Fibroblast of peridontal ligament (primary cell): ENCODE measurements around the gene JADE3.
"Not testable (repeated sequence)": the region's sequence is repeated elsewhere in the genome, so short reads cannot be mapped to it uniquely, and the experiment has no call there.

Experiments
- DNase-seq: peaks from one replicate; pipeline ENCODE4 v3.0.0-alpha.2; 2010; ENCODE audit errors: extremely low read depth

Gene JADE3

DNA sequence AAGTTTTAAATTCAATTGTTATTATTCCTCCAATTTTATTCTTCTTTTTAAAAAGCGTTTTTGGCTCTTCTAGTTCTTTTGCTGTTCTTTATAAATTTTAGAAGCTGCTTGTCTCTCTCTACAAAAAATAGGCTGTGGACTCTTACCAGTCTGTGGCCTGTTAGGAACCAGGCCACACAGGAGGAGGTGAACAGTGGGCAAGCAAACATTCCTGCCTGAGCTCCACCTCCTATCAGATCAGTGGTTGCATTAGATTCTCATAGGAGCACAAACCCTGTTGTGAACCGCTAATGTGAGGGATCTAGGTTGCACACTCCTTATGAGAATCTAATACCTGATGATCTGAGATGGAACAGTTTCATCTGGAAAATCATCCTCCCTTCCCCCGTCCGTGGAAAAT is 23.1 kb downstream of the JADE3 start:
- no peak for DNase-seq

DNA sequence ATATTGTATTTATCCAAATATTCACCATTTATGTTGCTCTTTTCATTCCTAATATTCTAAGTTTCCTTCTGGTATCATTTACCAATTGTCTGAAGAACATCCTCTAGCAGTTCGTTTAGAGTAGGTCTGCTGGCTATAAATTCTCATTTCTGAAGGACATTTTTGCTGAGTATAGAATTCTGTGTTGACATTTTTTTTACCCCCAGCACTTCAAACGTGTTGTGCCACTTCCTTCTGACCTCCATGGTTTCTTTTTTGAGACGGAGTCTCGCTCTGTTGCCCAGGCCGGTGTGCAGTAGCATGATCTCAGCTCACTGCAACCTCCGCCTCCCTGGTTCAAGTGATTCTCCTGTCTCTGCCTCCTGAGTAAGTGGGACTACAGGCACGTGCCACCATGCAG is 26.4 kb downstream of the JADE3 start:
- no peak for DNase-seq

DNA sequence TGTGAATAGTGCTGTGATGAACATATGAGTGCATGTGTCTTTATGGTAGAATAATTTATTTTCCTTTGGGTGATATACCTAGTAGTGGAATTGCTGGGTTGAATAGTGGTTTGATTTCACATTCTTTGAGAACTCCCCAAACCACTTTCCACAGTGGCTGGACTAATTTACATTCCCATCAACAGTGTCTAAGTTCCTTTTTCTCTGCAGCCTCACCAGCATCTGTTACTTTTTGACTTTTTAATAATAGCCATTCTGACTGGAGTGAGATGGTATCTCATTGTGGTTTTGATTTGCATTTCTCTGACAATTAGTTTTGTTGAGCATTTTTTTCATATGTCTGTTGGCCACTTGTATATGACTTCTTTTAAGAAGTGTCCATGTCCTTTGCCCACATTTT is 29.1 kb downstream of the JADE3 start:
- peak; percentile 16 for DNase-seq

DNA sequence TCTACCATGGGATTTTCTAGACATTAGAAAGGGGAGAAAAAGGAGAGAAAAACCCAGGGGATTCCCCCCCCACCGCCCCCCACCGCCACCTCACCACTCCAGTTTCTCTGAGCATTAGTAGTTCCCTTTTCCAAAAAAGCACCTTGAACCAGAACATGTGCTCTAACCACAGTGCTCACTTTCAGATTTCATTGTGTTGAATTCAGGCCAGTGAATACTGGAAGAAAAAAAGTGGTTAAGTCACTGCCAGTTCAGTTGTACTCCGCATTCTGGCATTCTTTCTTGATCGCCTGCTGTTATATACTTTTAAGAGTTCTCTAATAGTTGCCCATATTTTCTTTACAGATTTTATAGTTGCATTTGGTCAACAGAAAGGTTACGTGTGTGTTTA is 40.9 kb downstream of the JADE3 start:
- no peak for DNase-seq

DNA sequence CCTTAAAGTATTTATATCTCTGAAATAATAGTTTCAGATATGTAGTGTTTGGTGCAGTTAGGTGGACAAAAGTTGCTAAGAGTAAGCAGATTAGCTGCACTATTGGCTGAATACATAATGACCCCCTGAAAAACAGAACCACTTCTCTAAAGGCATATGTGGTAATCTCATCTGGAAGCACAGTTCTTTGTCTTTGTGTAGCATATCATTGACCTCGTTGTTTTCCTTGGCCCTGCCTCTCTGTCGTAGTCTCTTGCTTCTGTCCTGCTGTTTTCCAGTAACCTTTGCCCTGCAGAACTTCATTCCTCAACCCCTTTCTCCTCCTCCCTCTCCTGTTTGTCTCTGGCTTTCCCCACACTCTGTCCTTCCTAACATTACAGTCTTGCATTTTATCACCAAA is 41.4 kb downstream of the JADE3 start:
- no peak for DNase-seq

DNA sequence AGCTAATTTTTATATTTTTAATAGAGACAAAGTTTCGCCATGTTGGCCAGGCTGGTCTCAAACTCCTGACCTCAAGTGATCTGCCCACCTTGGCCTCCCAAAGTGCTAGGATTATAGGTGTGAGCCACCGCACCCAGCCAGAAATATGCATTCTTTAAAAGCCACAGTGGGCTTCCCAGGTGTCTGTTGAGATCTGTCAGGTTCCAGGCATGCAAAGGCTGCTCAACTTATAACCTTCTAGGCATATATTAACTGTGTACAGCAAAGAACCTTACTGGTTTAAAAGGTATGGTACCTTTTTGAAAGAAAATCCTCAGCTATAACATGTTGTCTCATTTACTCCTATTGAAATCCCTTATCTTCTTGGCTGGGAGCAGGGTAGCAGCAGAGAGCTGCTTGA is 42.5 kb downstream of the JADE3 start:
- DNase-seq: no peak

DNA sequence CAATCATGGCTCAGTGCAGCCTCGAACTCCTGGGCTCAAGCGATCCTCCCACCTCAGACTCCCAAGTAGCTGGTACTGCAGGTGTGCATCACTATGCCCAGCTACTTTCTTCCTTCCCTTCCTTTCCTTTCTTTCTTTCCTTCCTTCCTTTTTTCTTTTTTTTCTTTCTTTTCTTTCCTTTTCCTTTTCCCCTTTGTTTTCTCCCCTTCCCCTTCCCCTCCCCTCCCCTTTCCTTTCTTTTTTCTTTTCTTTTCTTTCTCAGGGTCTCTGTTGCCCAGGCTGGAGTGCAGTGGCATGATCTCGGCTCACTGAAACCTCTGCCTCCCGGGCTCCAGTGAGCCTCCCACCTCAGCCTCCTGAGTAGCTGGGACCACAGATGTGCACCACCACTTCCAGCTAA is 44.4 kb downstream of the JADE3 start:
- not testable (repeated sequence) for DNase-seq

DNA sequence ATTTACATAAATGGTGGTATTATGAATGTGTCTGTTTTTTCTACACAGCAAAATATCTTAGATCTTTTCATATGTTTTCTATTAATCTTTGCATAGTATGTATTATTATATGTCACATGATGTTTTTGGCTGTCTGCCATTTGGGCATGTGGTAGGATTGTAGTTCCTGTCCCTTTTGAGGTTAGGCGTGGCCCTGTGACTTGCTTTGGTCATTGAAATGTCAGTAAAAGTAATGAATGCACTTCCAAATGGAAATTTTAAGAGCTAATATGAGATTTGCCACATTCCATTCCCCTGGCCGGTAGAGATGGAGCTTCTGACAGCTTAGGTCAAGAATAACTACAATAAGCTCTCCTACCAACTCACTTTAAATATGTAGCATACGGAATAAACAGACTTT is 45.1 kb downstream of the JADE3 start:
- DNase-seq: no peak

DNA sequence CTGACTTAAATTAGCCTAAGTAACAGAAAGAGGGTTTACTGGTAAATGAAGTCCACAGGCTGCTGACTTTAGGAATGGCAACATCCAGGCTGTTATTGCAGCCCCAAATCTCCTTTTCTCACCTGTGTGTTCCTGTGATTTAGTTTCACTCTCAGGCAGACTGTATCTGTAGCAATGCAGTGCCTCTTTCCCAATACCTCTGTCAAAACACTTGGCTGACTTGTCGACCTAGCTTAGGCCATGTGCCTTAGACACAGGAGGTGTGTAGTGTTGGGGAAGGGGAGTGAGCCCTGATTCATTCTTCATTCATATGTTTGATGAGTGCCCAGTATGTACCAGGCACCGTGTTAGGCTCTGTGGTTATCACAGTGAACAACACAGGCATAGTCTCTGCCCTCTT is 46.9 kb downstream of the JADE3 start:
- DNase-seq: no peak

DNA sequence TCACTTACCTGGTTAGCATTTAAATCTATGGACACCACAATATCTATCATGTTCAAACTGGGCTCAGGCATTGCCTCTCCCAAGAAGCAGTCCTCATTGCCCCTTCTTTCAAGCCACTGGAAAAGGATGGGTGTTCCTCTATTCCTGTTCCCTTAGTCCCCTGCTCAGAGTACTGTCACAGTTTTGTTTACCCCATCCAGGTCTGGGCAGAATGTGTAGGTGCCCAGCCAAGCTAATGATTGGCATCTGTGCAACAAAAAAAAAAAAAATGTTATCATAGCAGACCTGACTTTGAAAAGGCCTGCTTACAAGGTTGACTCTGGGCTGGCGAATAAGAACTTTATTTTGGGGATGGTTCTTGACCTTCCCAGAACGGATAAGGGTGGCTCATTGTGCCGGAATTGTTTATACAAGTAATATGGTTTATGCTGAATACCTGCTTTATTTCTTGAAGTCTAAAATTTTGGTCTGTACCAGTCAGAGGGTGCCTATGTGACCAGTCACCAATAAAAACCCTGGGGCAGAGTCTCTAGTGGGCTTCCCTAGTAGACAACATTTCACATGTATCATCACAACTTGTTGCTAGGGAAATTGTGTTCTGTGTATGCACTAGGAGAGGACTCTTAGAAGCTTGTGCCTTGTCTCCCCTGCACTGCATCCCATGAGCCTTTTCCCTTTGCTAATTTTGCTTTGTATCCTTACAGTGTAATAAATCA is 47.9 kb downstream of the JADE3 start:
- no peak for DNase-seq

DNA sequence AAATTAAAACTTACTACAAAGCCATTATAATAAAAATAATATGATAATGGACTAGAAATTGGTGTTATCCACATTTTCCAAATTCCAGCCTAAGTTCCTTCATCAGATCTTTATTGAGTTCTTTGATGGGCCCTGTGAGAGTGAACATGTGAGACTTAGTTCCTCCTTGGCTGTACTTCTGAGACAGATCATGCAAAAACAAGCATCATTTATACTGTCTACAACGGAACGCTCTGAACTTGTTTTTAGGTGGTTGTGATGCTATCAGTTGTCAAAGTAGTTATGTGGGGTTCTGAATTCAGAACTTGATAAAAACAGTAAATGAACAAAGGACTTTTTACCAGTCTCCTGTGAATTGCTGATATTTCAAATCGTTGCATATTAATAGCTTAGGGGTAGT is 48.9 kb downstream of the JADE3 start:
- DNase-seq: no peak

DNA sequence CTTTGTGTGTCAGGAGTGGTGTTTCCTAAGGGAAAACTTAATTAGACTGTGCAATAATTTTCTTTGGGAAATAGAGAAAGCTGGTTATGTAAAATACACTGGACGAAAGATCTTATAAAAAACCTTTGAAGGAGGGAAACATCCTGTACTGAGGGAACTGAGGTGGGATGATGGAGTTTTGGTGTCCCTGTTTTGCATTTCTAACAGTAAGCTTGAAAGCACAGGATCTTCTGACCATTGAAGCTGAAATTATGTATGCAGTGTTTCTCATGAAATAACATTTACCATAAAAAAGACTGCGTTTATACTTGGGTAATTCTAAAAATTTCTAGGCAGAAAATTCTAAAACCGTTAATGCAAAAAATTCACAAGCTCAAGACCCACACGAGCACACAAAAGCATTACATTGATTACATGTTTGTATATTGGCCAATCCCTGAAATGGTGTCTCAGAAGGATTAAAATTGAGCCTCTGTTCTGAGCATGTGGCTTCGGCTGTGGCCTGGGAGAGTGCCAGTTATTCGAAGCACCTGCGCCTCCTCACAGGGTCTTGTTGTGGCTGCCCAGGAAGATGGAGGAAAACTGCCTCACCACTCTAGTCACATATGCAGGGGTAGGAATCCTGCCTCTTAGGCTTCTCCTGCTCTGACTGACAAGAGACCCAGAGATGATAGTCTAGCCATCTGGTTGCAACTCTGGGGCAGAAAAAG is 49.5 kb downstream of the JADE3 start:
- DNase-seq: no peak

DNA sequence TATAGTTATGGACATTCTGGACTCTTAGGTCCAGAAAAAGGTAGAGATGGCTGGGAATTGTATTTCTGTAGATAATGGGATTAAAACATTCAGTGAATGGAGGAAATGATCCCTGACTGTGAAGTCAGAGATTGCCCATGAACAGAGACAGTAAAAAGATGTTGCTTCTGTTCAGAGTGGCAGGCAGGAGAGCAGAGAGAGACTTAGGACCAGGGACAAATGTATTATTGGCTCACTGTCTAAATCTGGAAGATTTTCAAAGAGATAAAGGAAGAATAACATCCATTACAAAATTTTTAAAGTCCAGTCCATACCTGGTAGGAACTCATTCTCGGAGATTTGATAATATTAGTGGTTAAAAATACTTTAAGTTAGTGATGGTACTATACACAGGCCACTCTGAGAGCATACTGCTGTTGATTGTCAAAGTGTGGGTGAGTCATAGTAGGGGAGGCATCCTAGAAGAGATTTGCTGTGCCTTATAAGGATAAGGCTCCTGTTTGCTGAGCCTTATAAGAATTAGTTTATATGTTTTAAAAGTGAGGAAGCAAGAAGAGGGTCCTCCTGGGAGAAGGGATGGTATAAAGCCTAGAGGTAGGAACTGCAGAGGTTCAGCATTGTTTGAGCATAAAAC is 53.0 kb downstream of the JADE3 start:
- DNase-seq: peak; percentile 52

DNA sequence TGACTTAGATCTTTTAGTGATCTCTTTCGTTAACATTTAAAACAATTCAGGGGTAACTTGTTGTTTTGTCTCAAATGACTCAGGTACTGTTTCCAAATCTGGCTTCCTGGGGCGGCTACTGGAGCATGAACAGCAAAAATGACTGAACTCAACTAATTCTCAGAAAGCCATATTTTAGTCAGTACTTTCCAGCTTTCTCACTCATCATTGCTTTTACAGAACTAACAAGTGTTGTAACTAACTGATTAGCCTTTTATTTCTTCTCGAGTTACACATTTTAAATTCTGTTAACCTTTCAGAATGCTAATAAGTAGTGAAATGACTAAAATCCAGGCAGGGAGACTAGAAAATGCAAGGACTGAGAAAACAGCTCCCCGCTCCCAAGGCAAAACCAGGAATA is 55.3 kb downstream of the JADE3 start:
- no peak for DNase-seq

DNA sequence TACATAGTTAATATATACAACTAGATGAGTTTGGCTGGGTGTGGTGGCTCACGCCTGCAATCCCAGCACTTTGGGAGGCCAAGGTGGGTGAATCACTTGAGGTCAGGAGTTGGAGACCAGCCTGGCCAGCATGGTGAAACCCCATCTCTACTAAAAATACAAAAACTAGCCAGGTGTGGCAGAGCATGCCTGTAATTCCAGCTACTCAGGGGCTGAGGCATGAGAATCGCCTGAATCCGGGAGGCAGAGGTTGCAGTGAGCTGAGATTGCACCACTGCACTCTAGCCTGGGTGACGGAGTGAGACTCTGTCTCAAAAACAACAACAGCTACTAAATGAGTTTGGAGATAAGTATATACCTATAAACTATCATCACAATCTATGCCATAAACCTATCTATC is 64.8 kb downstream of the JADE3 start:
- DNase-seq: not testable (repeated sequence)

DNA sequence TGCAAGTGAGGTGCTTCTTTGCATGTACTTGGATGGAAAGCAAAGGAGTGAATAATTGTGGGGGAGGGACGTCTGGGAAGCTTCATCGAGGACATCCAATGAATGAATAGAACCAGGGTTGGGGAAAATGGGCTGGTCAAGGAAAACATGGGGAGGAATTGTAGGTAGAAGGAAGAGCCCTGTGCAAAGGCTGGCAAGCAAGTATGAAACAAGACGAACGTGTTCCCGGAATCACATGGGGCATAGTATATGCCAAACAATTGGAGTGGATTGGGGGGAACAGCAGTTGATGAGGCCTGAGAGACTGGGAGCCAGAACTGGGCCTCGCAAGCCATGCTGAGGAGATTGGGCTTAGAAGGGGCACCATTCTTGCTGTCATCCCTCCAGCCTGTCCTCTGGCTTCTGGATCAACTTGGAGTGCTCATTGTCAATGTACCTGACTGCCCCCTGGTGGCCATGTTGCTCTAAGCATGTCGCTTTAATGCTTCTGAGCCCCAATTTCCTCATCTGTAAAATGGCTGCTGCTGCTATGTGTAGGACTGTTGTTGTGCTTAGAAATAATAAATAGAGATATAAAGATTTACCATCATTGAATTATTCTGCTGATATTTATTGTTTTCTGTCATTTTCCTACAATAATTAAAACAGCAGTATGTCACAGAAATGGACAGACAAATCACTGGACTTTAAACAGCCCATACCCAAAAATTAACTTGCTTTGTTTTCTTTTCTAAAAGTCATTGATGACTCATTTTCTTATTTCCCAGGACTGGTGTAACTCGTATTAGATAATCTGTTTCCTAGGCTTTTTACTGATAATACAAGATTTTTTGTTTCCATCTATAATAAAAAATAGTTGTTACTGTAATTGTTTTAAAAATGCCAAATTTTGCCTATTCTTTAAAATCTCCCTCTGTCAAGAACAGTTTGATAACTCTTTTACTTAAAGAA is 66.4 kb downstream of the JADE3 start:
- DNase-seq: peak; percentile 78

DNA sequence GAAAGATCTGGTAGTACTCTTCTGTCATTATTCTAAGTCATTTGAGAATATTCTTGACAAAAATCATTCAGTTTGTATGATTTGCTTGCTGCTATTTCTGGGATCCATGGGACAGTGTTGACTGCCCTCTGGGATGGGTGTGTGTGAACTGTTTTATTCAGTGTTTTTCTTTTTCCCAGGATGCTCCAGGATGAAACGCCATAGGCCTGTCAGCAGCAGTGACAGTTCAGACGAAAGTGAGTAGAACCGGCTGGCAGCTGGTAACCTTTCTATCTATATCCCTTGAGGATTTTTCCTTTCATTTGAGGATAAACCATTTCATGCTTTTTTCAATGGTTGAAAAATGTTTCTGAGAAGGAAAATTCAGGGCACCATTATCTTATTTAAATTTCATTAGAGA is 72.5 kb downstream of the JADE3 start:
- DNase-seq: no peak

DNA sequence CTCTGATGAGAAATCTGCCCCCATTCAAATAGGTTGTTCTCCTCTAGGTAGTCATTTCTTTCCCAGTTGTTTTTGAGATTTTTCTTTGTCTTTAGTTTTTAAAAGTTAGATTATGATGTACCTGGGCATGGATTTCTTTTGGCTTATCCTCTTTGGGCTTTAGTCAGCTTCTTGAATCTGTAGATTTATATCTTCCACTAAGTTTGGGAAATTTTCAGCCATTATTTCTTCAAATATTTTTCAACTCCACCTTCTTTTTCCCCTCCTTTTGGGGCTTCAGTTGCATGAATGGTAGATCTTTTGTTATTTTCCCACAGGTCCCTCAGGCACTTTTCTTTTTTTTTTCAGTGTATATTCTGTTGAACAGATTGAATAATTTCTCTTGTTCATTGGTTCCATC is 77.3 kb downstream of the JADE3 start:
- DNase-seq: no peak

DNA sequence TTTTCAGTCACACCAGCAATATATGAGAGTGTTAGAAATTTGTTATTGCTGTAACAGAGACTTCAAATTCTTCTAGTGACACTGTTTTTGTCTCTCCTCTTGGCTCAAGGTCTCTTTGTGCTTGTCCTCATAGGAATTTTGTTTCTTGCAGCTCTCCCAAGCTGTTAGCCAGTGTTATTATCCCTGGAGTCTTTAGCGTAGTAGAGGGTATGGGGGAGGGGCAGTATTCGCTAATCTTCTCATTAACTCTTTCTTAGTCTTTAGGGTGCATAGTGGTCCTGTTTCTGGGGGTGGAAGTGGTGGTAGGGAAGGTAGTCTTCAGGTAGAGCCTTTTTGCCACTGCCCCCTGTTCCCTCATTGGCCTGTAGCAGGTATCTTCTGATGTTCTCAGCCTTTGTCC is 79.4 kb downstream of the JADE3 start:
- no peak for DNase-seq

DNA sequence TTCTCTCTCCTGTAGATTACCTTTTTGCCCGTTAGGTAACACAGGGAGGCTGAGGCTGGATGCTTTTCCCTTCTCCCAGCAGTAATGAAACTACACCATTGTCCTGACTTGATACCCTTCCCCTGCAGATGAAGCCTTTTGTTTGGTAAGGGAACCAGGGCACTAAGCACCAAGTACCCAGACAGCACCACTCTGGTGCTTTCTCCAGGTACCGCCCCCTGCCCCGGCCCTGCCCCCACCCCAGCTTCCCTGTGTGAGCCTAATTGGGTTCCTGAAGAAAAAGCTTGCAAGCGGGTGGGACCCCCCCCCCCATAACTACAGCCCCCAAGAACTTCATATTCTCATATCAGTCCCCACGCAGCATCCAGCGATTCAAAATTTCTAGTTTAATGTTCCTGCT is 79.8 kb downstream of the JADE3 start:
- no peak for DNase-seq

DNA sequence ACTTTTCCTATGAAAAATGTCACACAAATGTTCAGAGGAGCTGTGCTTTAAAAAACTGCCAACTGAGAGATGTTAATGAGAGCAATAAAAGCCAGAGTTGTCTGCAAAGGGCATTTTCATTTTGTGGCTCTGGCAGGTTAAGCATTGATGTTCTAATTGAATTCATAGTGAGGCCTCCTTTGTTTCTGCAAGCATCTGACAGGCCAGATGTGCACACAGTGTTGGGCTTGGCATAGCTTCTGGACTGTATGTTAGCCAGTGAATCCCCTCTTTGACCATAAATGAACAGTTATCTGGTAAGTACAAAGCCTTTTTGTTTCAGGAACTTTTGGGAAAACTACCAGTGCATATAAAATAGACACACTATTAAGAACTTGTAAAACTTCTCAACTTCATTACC is 81.9 kb downstream of the JADE3 start:
- no peak for DNase-seq

DNA sequence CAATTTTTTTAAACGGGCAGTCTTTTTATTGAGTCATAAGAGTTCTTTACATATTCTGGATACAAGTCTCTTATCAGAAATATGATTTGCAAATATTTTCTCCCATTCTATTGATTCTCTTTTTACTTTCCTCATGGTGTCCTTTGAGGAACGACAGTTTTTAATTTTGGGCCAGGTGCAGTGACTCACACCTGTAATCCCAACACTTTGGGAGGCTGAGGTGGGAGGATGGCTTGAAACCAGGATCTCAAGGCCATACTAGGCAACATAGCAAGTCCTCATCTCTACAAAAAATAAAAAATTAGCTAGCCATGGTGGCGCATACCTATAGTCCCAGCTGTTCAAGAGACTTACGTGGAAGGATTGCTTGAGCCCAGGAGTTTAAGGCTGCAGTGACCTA is 99.9 kb downstream of the JADE3 start:
- no peak for DNase-seq
